Hepatocyte (in vitro differentiated cells): Measurements from ENCODE around the gene HSPA4. TPM values are rescaled to one million over a fixed set of nuclear protein-coding genes. Genes with fewer than 3 reads are reported as not detected.

Source experiments
- DNase-seq: peaks from one replicate; pipeline ENCODE4 v3.0.0-alpha.2; 2016; ENCODE audit warnings: low spot score
- H2AFZ ChIP-seq: fragments of 200-600 bp; sonication (generic); 2 replicates; pipeline ENCODE4 v1.6.0; 2016; ENCODE audit warnings: antibody characterized with exemption, mild to moderate bottlenecking
- H3K27ac ChIP-seq: fragments of 200-600 bp; sonication (generic); 2 replicates; pipeline ENCODE4 v1.5.1; 2016; ENCODE audit warnings: mild to moderate bottlenecking
- H3K27me3 ChIP-seq: fragments of 200-600 bp; sonication (generic); 2 replicates; pipeline ENCODE4 v1.6.1; 2016
- H3K36me3 ChIP-seq: fragments of 200-600 bp; sonication (generic); replicated peaks from 2 replicates; pipeline ENCODE4 v1.5.1; 2016; ENCODE audit warnings: low read depth; ENCODE audit not compliant: insufficient read depth
- H3K4me1 ChIP-seq: fragments of 200-600 bp; sonication (generic); 2 replicates; pipeline ENCODE4 v1.5.1; 2016; ENCODE audit warnings: mild to moderate bottlenecking, moderate library complexity; ENCODE audit not compliant: insufficient read depth
- H3K4me2 ChIP-seq: fragments of 200-600 bp; sonication (generic); 2 replicates; pipeline ENCODE4 v1.6.0; 2016
- H3K4me3 ChIP-seq: fragments of 200-600 bp; sonication (generic); 2 replicates; pipeline ENCODE4 v1.5.1; 2016; ENCODE audit warnings: mild to moderate bottlenecking
- H3K79me2 ChIP-seq: fragments of 200-600 bp; sonication (generic); 2 replicates; pipeline ENCODE4 v1.6.0; 2017; ENCODE audit warnings: mild to moderate bottlenecking
- H3K9me2 ChIP-seq: fragments of 200-600 bp; sonication (generic); replicated peaks from 2 replicates; pipeline ENCODE4 v1.6.0; 2017; ENCODE audit warnings: mild to moderate bottlenecking; ENCODE audit not compliant: insufficient read depth
- H3K9me3 ChIP-seq: fragments of 200-600 bp; sonication (generic); 2 replicates; pipeline ENCODE4 v1.5.1; 2016; ENCODE audit warnings: low read depth, mild to moderate bottlenecking
- H4K20me1 ChIP-seq: fragments of 200-600 bp; sonication (generic); 2 replicates; pipeline ENCODE4 v1.6.0; 2016; ENCODE audit warnings: mild to moderate bottlenecking; ENCODE audit not compliant: insufficient read depth, poor library complexity, severe bottlenecking
- CTCF ChIP-seq: fragments of 200-600 bp; sonication (generic); IDR thresholded peaks from 2 replicates; pipeline ENCODE4 v1.5.1; 2016; ENCODE audit warnings: antibody characterized with exemption, mild to moderate bottlenecking; ENCODE audit not compliant: poor library complexity
- EZH2 ChIP-seq: fragments of 200-600 bp; sonication (generic); IDR thresholded peaks from 2 replicates; pipeline ENCODE4 v1.6.1; 2016; ENCODE audit warnings: antibody characterized with exemption, mild to moderate bottlenecking, borderline replicate concordance
- EZH2phosphoT487 ChIP-seq: fragments of 200-600 bp; sonication (generic); IDR thresholded peaks from one replicate; pipeline ENCODE4 v1.6.1; 2018; ENCODE audit warnings: antibody characterized with exemption, mild to moderate bottlenecking, low read depth, moderate library complexity; ENCODE audit not compliant: unreplicated experiment, severe bottlenecking
- WGBS: methylation state at CpG from one replicate; pipeline ENCODE4 v1.1.6; 2016; ENCODE audit warnings: low lambda C conversion rate; ENCODE audit errors: missing lambda C conversion rate; 5-methylcytosine and 5-hydroxymethylcytosine counted together
- polyA plus RNA-seq: library from polyadenylated mRNA; unstranded; fragments of >200 nt; fragmentation: Nextera tagmentation; extraction: Ambion mirVana; gene quantifications from 2 replicates; pipeline ENCODE4 v1.2.1, GENCODE V29; 2016
- total RNA-seq: library from RNA; depleted of rRNA; stranded (reverse); fragments of >200 nt; gene quantifications from 2 replicates; pipeline ENCODE4 v1.2.3, GENCODE V29; 2014

Gene HSPA4
- total and polyA plus RNA-seq, 2 experiments from 2014 or later, result 87.1 to 110 TPM

GRCh38 chr5:133029416-133029815 lies 22.4 kb upstream of the HSPA4 start:
- Histone ChIP-seq H3K4me1 (peaks cover 15% of the 10 kb centered on the region), H3K79me2 (peaks cover 8% of the 10 kb centered on the region), H3K9me3 (no peaks in the 10 kb centered on the region), H4K20me1 (no peaks in the 10 kb centered on the region), H3K36me3 (no peaks in the 10 kb centered on the region), H3K27ac (peak overlapping the region; percentile 26), H3K4me2 (no peak overlapping the region), H3K27me3 (no peaks in the 10 kb centered on the region), H3K4me3 (no peak overlapping the region), H2AFZ (no peak overlapping the region), H3K9me2 (no peaks in the 10 kb centered on the region)
- WGBS, result 100% methylated on average over 1 of the region's 1 CpG
- DNase-seq, result no peak
- TF ChIP-seq CTCF, result no peak
- TF ChIP-seq EZH2phosphoT487, result no peak
- no peak for TF ChIP-seq EZH2

GRCh38 chr5:133030343-133031005 lies 21.3 kb upstream of the HSPA4 start:
- H3K27ac ChIP-seq, result peak overlapping the region; percentile 1
- 49% methylated on average over 2 of the region's 2 CpGs for WGBS
- DNase-seq, result no peak
- no peaks in the 10 kb centered on the region for H3K9me3 ChIP-seq
- TF ChIP-seq EZH2, result no peak
- TF ChIP-seq CTCF, result no peak
- TF ChIP-seq EZH2phosphoT487, result no peak
- no peak overlapping the region for H3K4me3 ChIP-seq
- no peak overlapping the region for H3K4me2 ChIP-seq
- no peaks in the 10 kb centered on the region for H3K27me3 ChIP-seq
- H4K20me1 ChIP-seq, result no peaks in the 10 kb centered on the region
- no peaks in the 10 kb centered on the region for H3K9me2 ChIP-seq
- H3K79me2 ChIP-seq, result no peaks in the 10 kb centered on the region
- no peak overlapping the region for H2AFZ ChIP-seq
- H3K36me3 ChIP-seq, result no peaks in the 10 kb centered on the region
- H3K4me1 ChIP-seq, result peaks cover 10% of the 10 kb centered on the region

- TF ChIP-seq CTCF (no peak), EZH2 (no peak), EZH2phosphoT487 (no peak)
- Histone ChIP-seq H3K27ac (peak overlapping the region; percentile 58), H3K9me2 (no peaks in the 10 kb centered on the region), H3K4me1 (peaks cover 10% of the 10 kb centered on the region), H4K20me1 (no peaks in the 10 kb centered on the region), H3K9me3 (no peaks in the 10 kb centered on the region), H3K36me3 (no peaks in the 10 kb centered on the region), H3K79me2 (no peaks in the 10 kb centered on the region), H3K4me3 (no peak overlapping the region), H3K27me3 (no peaks in the 10 kb centered on the region), H3K4me2 (peak overlapping the region; percentile 4), H2AFZ (no peak overlapping the region)
- WGBS, result 52% methylated on average over 6 of the region's 6 CpGs
- DNase-seq, result peak; percentile 23
These were observed 18.7 kb upstream of the HSPA4 start for GRCh38 chr5:133032852-133033742.
